HAP-1 (cell line): ENCODE measurements around the gene ERG28.

Experiments used
- DNase-seq, 2 experiments: peaks; one replicate each; pipeline ENCODE4 v3.0.0-alpha.2; 2016 to 2020; ENCODE audit warnings: low spot score in 2 of 2
- H3K27me3 ChIP-seq: fragments of 250-450 bp; sonication (Bioruptor Pico); 2 replicates; pipeline ENCODE4 v1.5.1; 2020; ENCODE audit warnings: low read depth, mild to moderate bottlenecking, moderate library complexity
- H3K36me3 ChIP-seq: fragments of 250-450 bp; sonication (Bioruptor Pico); replicated peaks from 2 replicates; pipeline ENCODE4 v1.5.1; 2020; ENCODE audit warnings: mild to moderate bottlenecking
- H3K4me1 ChIP-seq: fragments of 250-450 bp; sonication (Bioruptor Pico); 2 replicates; pipeline ENCODE4 v1.5.1; 2020; ENCODE audit warnings: mild to moderate bottlenecking
- H3K4me3 ChIP-seq: fragments of 250-450 bp; sonication (Bioruptor Pico); 2 replicates; pipeline ENCODE4 v1.5.1; 2020; ENCODE audit warnings: mild to moderate bottlenecking, moderate library complexity
- H3K9me3 ChIP-seq: fragments of 250-450 bp; sonication (Bioruptor Pico); 2 replicates; pipeline ENCODE4 v1.5.1; 2020; ENCODE audit warnings: mild to moderate bottlenecking, moderate library complexity
- in situ Hi-C: fragments of 300-500 bp; cut with MboI; formaldehyde crosslinking; loops from 3 replicates; pipeline ENCODE4 v1.14.3; 2020; ENCODE audit warnings: low sequenced_read_pairs, inconsistent platforms, mixed read lengths

Gene ERG28

DNA sequence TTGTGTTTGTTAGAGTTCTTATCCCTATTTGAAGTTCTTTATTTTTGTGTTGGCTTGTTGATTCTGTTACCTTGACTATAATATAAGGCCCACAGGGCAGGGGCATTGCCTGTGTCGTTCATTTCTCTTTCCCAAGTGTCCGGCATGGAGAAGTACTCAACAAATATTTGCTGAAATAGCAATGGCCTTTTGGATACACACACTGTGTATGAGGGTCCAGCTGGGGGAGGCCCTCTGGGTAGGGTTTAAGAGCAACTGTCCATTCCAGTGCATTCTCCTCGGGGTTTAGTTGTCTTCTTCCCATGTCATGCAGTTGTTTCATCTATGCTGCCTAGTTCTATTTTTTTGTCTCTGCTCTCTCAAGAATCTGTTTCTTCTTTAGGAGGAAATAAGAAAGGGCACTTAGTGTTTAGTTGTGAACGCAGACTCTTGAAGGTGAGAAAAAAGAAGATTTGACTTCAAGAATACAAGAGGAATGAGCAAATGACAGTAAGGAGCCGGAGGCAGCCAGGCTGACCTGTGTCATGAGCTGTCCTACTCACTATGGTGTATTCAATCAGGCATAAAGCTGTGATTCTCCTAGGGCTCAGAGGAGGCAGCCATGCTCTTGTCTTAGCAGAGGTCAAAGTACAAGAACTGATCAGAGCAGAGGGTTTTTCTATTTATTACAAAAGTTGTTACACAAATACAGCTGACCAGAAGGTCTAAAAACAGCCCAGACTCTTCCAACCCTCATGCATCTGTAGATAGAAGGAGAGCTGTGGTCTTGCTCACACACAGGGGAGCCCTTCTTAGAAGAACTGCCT lies 10.2 kb downstream of the ERG28 start:
- H3K36me3 ChIP-seq = peaks cover 38% of the 10 kb centered on the region
- in situ Hi-C loops = loop anchor here (25.0 kb wide), 1 partner anchor 513 kb away; the partner anchor contains the start of gene NEK9
- H3K27me3 ChIP-seq = no peaks in the 10 kb centered on the region
- no peaks in the 10 kb centered on the region for H3K9me3 ChIP-seq
- no peak for DNase-seq
- no peaks in the 10 kb centered on the region for H3K4me1 ChIP-seq
- H3K4me3 ChIP-seq = no peak overlapping the region

GRCh38 chr14:75649773-75650172 lies 10.9 kb downstream of the ERG28 start:
- no peaks in the 10 kb centered on the region for H3K27me3 ChIP-seq
- in situ Hi-C loops = loop anchor here (25.0 kb wide), 1 partner anchor 512 kb away; the partner anchor contains the start of gene NEK9
- peaks cover 36% of the 10 kb centered on the region for H3K36me3 ChIP-seq
- H3K4me3 ChIP-seq = no peak overlapping the region
- H3K9me3 ChIP-seq = no peaks in the 10 kb centered on the region
- H3K4me1 ChIP-seq = no peaks in the 10 kb centered on the region
- no peak for DNase-seq

- H3K9me3 ChIP-seq = no peaks in the 10 kb centered on the region
- peaks cover 33% of the 10 kb centered on the region for H3K36me3 ChIP-seq
- H3K4me1 ChIP-seq = no peaks in the 10 kb centered on the region
- no peak overlapping the region for H3K4me3 ChIP-seq
- H3K27me3 ChIP-seq = no peaks in the 10 kb centered on the region
- in situ Hi-C loops = no loop called here
- DNase-seq = no peak
These were observed 11.3 kb downstream of the ERG28 start for GRCh38 chr14:75649337-75649736.

- no peak overlapping the region for H3K4me3 ChIP-seq
- DNase-seq = no peak
- in situ Hi-C loops = no loop called here
- H3K36me3 ChIP-seq = peaks cover 22% of the 10 kb centered on the region
- no peaks in the 10 kb centered on the region for H3K9me3 ChIP-seq
- H3K4me1 ChIP-seq = no peaks in the 10 kb centered on the region
- H3K27me3 ChIP-seq = no peaks in the 10 kb centered on the region
These were observed 12.4 kb downstream of the ERG28 start for GRCh38 chr14:75648066-75648838.

- in situ Hi-C loops = no loop called here
- DNase-seq = no peak
- Histone ChIP-seq H3K36me3 (peaks cover 18% of the 10 kb centered on the region), H3K27me3 (no peaks in the 10 kb centered on the region), H3K9me3 (no peaks in the 10 kb centered on the region), H3K4me1 (no peaks in the 10 kb centered on the region), H3K4me3 (no peak overlapping the region)
These were observed 13.0 kb downstream of the ERG28 start for GRCh38 chr14:75647640-75648039.

- in situ Hi-C loops = no loop called here
- no peaks in the 10 kb centered on the region for H3K27me3 ChIP-seq
These were observed 13.9 kb downstream of the ERG28 start for GRCh38 chr14:75646762-75647161.

GRCh38 chr14:75645056-75645455 lies 15.6 kb downstream of the ERG28 start:
- H3K4me3 ChIP-seq = no peak overlapping the region
- H3K4me1 ChIP-seq = no peaks in the 10 kb centered on the region
- H3K36me3 ChIP-seq = no peaks in the 10 kb centered on the region; the same call in 1 of the 2 replicates
- H3K27me3 ChIP-seq = no peaks in the 10 kb centered on the region
- DNase-seq = no peak
- in situ Hi-C loops = no loop called here
- no peaks in the 10 kb centered on the region for H3K9me3 ChIP-seq

More at GRCh38 chr14:75646762-75647161, 13.9 kb downstream of the ERG28 start:
- Histone ChIP-seq H3K36me3 (peaks cover 11% of the 10 kb centered on the region), H3K4me1 (no peaks in the 10 kb centered on the region), H3K9me3 (no peaks in the 10 kb centered on the region), H3K4me3 (no peak overlapping the region)
- no peak for DNase-seq

DNA sequence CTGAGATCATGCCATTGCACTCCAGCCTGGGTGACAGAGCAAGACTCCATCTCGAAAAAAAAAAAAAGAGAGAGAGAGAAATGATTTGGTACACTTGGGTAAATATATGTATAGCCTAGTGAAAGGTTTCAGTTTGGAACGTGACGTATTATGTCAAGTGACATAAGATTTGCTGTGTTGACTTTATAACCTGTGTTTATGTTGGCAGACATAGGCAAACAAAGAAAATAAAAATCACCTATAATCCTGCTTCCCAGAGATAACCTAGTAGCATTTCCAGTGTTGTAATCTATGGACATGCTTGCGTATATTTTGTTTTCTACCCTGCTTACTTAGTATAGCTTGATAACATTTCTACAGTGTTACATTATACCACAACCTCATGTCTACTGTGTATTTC lies 16.7 kb downstream of the ERG28 start:
- in situ Hi-C loops = no loop called here
- no peaks in the 10 kb centered on the region for H3K36me3 ChIP-seq
- H3K9me3 ChIP-seq = no peaks in the 10 kb centered on the region
- no peak for DNase-seq
- H3K4me1 ChIP-seq = no peaks in the 10 kb centered on the region
- H3K27me3 ChIP-seq = no peaks in the 10 kb centered on the region
- no peak overlapping the region for H3K4me3 ChIP-seq

- in situ Hi-C loops = no loop called here
- Histone ChIP-seq H3K4me3 (no peak overlapping the region), H3K9me3 (no peaks in the 10 kb centered on the region), H3K27me3 (no peaks in the 10 kb centered on the region), H3K36me3 (no peaks in the 10 kb centered on the region), H3K4me1 (no peaks in the 10 kb centered on the region)
- no peak for DNase-seq
These were observed 19.8 kb downstream of the ERG28 start for GRCh38 chr14:75640876-75641275.

GRCh38 chr14:75636100-75636692 lies 24.5 kb downstream of the ERG28 start:
- DNase-seq = no peak

DNA sequence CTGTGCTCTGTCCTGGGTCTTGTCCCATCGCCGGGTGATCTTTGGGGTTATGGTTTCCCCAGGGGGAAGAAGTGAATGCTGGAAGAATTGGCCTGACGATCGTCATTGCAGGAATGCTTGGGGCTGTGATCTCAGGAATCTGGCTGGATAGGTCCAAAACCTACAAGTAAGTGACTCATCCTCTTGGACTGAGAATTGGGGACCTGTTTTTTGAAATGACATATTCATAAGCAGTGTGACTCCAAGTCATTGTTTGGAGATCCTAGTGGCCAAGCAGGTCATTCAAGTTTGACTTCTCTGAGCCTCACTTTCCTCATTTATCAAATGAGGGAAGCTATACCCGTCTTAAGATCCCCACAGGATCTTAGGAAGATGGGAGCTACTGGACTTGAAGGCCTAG lies 25.8 kb downstream of the ERG28 start:
- H3K4me3 ChIP-seq = no peak overlapping the region
- no peaks in the 10 kb centered on the region for H3K9me3 ChIP-seq
- no peaks in the 10 kb centered on the region for H3K36me3 ChIP-seq
- H3K27me3 ChIP-seq = no peaks in the 10 kb centered on the region
- in situ Hi-C loops = no loop called here
- H3K4me1 ChIP-seq = no peaks in the 10 kb centered on the region
- no peak for DNase-seq

More at GRCh38 chr14:75636100-75636692, 24.5 kb downstream of the ERG28 start:
- H3K27me3 ChIP-seq = no peaks in the 10 kb centered on the region
- in situ Hi-C loops = no loop called here
- H3K9me3 ChIP-seq = no peaks in the 10 kb centered on the region
- H3K4me3 ChIP-seq = no peak overlapping the region
- H3K36me3 ChIP-seq = no peaks in the 10 kb centered on the region
- H3K4me1 ChIP-seq = no peaks in the 10 kb centered on the region

GRCh38 chr14:75631453-75631831 lies 29.2 kb downstream of the ERG28 start:
- Histone ChIP-seq H3K27me3 (no peaks in the 10 kb centered on the region), H3K4me1 (no peaks in the 10 kb centered on the region), H3K9me3 (no peaks in the 10 kb centered on the region), H3K4me3 (no peak overlapping the region), H3K36me3 (no peaks in the 10 kb centered on the region)
- no peak for DNase-seq
- in situ Hi-C loops = no loop called here

DNA sequence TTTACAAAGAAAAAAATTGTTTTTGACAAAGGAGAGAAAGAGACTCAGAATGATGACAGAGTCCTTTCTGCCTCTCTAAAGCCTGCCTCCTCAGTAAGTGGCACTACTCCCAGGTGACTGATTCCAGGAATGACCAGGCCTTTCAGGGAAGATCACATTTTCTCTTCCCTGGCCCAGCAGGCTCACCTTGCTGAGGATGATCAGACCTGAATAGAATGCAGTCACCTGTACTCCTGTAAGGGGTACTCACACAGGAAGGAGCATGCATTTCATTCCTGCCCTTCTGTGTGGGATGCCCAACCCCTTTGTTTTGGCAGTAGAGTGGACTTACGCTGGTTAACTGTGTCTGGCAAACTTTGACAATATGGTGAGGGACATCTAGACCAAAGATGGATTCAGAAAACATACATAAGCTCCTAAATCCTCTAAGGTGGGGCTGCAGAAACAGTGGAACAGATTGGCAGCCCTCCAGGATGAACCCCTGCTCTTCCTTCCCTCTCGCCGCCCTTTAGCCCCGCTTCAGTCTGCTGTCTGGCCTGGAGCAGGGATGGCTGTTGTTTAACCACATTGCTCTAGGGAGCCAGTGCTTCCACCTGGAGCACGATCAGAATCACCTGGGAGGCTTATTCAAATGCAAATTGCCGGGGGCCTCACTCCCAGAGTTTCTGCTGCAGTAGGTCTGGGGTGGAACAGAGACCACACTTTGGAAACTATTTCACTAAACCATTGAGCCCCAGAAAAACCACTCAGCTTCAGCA lies 29.8 kb downstream of the ERG28 start:
- no peaks in the 10 kb centered on the region for H3K9me3 ChIP-seq
- no peaks in the 10 kb centered on the region for H3K27me3 ChIP-seq
- no peaks in the 10 kb centered on the region for H3K36me3 ChIP-seq
- no peak for DNase-seq
- in situ Hi-C loops = no loop called here
- no peaks in the 10 kb centered on the region for H3K4me1 ChIP-seq
- no peak overlapping the region for H3K4me3 ChIP-seq
